Kidney epithelial cell (primary cell): Measurements from ENCODE around the gene NDUFS5. TPM values are rescaled to one million over a fixed set of nuclear protein-coding genes. Genes with fewer than 3 reads are reported as not detected.

ENCODE experiments used
- DNase-seq: peaks from one replicate; pipeline ENCODE4 v3.0.0-alpha.2; 2010; ENCODE audit warnings: low read depth
- H3K27me3 ChIP-seq: 2 replicates; pipeline ENCODE4 v1.6.0; 2011; ENCODE audit warnings: low read length; ENCODE audit not compliant: control insufficient read depth, insufficient read depth
- H3K36me3 ChIP-seq: 2 replicates; pipeline ENCODE4 v1.5.1; 2011; ENCODE audit warnings: low read length; ENCODE audit not compliant: control insufficient read depth, insufficient read depth
- H3K4me3 ChIP-seq: 2 replicates; pipeline ENCODE4 v1.5.1; 2011; ENCODE audit warnings: low read depth, mild to moderate bottlenecking, control low read depth, low read length
- total RNA-seq: library from RNA; depleted of rRNA; stranded (reverse); fragments of >200 nt; gene quantifications from 2 replicates; pipeline ENCODE4 v1.2.3, GENCODE V29; 2015
- TF ChIP-seq, protein P1 (sequence below): IDR thresholded peaks from 2 replicates; pipeline ENCODE4 v1.5.1; 2011; ENCODE audit warnings: mild to moderate bottlenecking, moderate library complexity, low read length, control low read depth, inconsistent platforms; ENCODE audit not compliant: insufficient read depth, poor library complexity, severe bottlenecking

NDUFS5 gene
- total RNA-seq, 1 donor from 2014 or later, result 403 TPM

DNA sequence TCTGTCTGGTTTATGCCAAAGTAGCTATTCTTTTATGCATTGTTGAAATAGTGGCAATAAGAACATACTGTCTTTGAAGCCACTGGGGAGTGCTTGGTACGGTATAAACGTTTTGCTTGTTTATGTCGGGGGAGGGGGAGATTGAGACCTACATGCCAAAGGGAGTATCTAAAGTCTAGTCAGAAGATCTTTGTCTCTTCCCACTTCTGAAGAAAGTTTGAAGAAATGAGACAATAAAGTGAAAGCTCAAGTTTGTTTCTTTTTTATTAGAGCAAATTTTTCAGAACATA, 28.3 kb upstream of the NDUFS5 start:
- DNase-seq, result no peak
- TF ChIP-seq, protein P1, sequence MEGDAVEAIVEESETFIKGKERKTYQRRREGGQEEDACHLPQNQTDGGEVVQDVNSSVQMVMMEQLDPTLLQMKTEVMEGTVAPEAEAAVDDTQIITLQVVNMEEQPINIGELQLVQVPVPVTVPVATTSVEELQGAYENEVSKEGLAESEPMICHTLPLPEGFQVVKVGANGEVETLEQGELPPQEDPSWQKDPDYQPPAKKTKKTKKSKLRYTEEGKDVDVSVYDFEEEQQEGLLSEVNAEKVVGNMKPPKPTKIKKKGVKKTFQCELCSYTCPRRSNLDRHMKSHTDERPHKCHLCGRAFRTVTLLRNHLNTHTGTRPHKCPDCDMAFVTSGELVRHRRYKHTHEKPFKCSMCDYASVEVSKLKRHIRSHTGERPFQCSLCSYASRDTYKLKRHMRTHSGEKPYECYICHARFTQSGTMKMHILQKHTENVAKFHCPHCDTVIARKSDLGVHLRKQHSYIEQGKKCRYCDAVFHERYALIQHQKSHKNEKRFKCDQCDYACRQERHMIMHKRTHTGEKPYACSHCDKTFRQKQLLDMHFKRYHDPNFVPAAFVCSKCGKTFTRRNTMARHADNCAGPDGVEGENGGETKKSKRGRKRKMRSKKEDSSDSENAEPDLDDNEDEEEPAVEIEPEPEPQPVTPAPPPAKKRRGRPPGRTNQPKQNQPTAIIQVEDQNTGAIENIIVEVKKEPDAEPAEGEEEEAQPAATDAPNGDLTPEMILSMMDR, result no peak
- Histone ChIP-seq H3K4me3 (no peak overlapping the region), H3K36me3 (no peaks in the 10 kb centered on the region), H3K27me3 (no peaks in the 10 kb centered on the region)

DNA sequence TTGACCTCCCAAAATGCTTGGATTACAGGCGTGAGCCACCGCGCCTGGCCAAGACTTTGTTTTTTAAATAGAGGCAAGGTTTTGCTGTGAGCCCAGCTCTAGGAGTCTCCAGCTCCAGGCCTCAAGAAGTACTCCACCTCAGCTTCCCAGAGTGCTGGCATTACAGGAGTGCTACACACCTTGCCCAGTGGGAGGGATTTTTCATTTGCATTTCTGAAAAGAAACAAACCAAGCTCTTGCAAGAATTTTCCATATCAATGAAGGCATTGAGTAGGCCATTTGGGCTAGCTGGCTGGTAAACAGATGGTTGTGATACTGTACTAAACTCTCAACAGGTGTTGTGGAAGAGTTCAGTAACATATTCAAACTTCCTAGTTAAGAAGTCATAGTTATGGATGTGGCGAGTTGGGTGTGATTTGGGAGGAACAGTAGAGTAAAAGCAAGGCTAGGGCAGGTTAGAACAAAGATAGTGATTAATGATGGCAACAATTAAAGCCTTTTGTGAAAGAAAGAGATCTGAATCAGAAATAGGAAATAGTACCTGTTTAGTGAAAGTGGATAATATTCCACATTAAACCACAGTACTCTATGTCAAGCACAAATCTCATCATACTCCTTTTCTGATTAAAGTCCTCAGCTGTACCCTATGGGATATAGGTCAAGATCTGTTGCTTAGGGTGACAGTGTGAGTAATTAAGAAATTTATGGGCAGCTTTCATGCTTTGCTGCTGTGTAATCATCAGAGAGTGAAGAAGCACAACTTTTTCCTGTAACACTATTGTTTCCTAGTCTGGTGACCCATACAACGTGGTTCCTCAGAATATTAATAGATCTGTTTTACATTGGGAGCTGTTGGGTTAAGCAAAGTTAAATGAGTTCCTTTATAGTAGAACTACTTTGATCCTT, 24.4 kb upstream of the NDUFS5 start:
- no peaks in the 10 kb centered on the region for H3K27me3 ChIP-seq
- DNase-seq, result no peak
- no peak overlapping the region for H3K4me3 ChIP-seq
- H3K36me3 ChIP-seq, result no peaks in the 10 kb centered on the region
- TF ChIP-seq, protein P1, result no peak

DNA sequence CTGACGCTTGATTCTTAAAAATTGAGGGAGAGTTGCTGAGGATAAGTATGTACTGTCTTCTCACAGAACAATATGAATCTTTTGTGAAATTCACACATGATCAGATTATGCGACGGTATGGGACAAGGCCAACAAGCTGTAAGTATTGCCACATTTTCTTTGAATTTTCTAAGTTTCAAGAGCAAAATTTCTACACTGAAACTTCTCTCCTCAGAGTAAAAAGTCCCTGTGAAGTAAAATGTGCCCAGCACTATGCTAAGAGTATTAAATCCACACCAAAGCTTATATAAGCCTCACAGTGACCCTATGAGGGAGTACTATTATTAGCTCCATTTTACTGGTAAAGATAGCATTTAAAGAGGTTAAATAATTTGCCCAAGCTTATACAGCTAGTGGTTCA, 22.9 kb upstream of the NDUFS5 start:
- Histone ChIP-seq H3K36me3 (no peaks in the 10 kb centered on the region), H3K4me3 (no peak overlapping the region), H3K27me3 (no peaks in the 10 kb centered on the region)
- no peak for DNase-seq
- TF ChIP-seq, protein P1, result no peak

DNA sequence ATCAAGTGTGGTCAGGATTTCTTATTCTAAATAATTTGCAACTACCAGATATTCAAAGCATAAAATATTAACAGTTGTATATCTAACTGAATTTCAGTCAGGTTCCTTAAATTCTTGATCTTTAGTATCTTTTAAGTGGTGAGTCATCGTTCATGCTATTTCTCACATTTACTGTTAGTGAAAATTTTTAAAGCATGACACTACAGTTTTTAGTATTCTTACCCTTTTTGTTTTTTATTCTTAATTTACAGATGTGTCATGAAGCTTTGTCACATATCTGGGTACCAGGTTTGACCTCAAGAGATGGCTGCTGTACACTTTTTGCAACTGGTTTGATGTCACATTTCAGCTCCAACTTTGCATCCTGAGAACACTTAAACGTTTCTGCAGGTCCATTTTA, 22.4 kb upstream of the NDUFS5 start:
- no peaks in the 10 kb centered on the region for H3K27me3 ChIP-seq
- H3K36me3 ChIP-seq, result no peaks in the 10 kb centered on the region
- TF ChIP-seq, protein P1, result no peak
- no peak for DNase-seq
- H3K4me3 ChIP-seq, result no peak overlapping the region

DNA sequence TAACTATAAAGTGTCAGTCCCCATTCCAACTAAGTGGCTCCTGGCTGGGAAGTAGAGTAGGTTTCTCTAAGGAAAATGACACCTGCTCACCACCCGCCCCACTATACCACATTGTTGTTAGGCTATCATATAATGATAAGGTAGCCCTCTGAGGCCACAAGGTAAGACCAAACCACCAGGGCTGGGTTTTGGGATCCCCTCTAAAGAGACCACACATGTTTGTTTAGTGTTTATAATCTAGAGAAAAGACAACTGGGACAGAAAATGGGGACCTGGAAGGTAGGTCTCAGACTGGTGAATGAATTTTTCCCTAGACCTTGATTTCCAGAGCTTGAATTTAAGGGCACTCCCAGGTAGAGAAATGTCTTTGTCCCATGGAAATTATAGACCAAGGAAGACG, 19.9 kb upstream of the NDUFS5 start:
- Histone ChIP-seq H3K4me3 (no peak overlapping the region), H3K27me3 (no peaks in the 10 kb centered on the region), H3K36me3 (no peaks in the 10 kb centered on the region)
- TF ChIP-seq, protein P1, result no peak
- no peak for DNase-seq
